PC-9 (cell line): ENCODE results near the gene HS3ST3B1.

ENCODE experiments used
- CTCF ChIP-seq: fragments of 200-600 bp; sonication (generic); conservative IDR thresholded peaks from 2 replicates; pipeline ENCODE4 v1.6.1; 2017; ENCODE audit warnings: mixed run types, antibody characterized with exemption, mild to moderate bottlenecking, moderate library complexity
- EZH2 ChIP-seq: fragments of 200-600 bp; sonication (generic); IDR thresholded peaks from 2 replicates; pipeline ENCODE4 v1.8.0; 2017; ENCODE audit warnings: antibody characterized with exemption, low read depth

- TF ChIP-seq CTCF (no peak), EZH2 (no peak)
These were observed 4.5 kb upstream of the HS3ST3B1 start for GRCh38 chr17:14296166-14296910.
